Right atrium auricular region (tissue), 2 donors: ENCODE results near the gene NF1. TPM values are rescaled to one million over a fixed set of nuclear protein-coding genes. Genes with fewer than 3 reads are reported as not detected.
"Not testable (repeated sequence)": the region's sequence is repeated elsewhere in the genome, so short reads cannot be mapped to it uniquely, and the experiment has no call there.

ENCODE experiments used
- DNase-seq: peaks from one replicate; pipeline ENCODE4 v3.0.0-alpha.2; 2019; ENCODE audit warnings: low spot score
- H3K27ac ChIP-seq, 2 donors: fragments of 200-600 bp; sonication (generic); 1 replicate in 1 of 2; 2 replicates in 1 of 2; pipeline ENCODE4 v1.5.1; 2016 to 2019
- H3K27me3 ChIP-seq, 2 donors: fragments of 200-600 bp; sonication (generic); one replicate each; pipeline versions ENCODE4 v1.5.1 to v1.6.0; 2017 to 2019
- H3K36me3 ChIP-seq: fragments of 200-600 bp; sonication (generic); one replicate; pipeline ENCODE4 v1.5.1; 2016
- H3K4me1 ChIP-seq, 2 donors: fragments of 200-600 bp; sonication (generic); one replicate each; pipeline versions ENCODE4 v1.5.1 to v1.6.0; 2017 to 2019
- H3K4me3 ChIP-seq, 2 donors: fragments of 200-600 bp; sonication (generic); 1 replicate in 1 of 2; 2 replicates in 1 of 2; pipeline ENCODE4 v1.5.1; 2017 to 2019; ENCODE audit warnings: mild to moderate bottlenecking in 1 of 2, moderate library complexity in 1 of 2
- H3K9me3 ChIP-seq, 2 donors: fragments of 200-600 bp; sonication (generic); one replicate each; pipeline ENCODE4 v1.5.1; 2019
- CTCF ChIP-seq, 2 donors: fragments of 200-600 bp; sonication (generic); IDR thresholded peaks; one replicate each; pipeline ENCODE4 v1.5.1; 2019; ENCODE audit warnings: antibody characterized with exemption in 2 of 2
- total RNA-seq, 2 donors: library from RNA; depleted of rRNA; stranded (reverse); fragments of >200 nt; gene quantifications; one replicate each; pipeline ENCODE4 v1.1.0, GENCODE V29; 2016

NF1 gene
- total RNA-seq, 2 donors from 2014 or later = 47.5 to 51.4 TPM

- no peak for TF ChIP-seq CTCF (IDR thresholded peaks at IDR 0.05)
- no peak for DNase-seq
- no peak overlapping the region for H3K27ac ChIP-seq
- H3K36me3 ChIP-seq = peaks cover 23% of the 10 kb centered on the region
- H3K4me3 ChIP-seq = no peak overlapping the region
- H3K27me3 ChIP-seq = no peaks in the 10 kb centered on the region
- H3K4me1 ChIP-seq = no peaks in the 10 kb centered on the region
- H3K9me3 ChIP-seq = no peaks in the 10 kb centered on the region
These were observed 279.3 kb downstream of the NF1 start for GRCh38 chr17:31374094-31374447.

GRCh38 chr17:31374503-31374902 lies 279.7 kb downstream of the NF1 start:
- Histone ChIP-seq H3K27ac (no peak overlapping the region), H3K36me3 (peaks cover 23% of the 10 kb centered on the region), H3K27me3 (no peaks in the 10 kb centered on the region), H3K4me1 (no peaks in the 10 kb centered on the region), H3K4me3 (no peak overlapping the region), H3K9me3 (no peaks in the 10 kb centered on the region)
- DNase-seq = no peak
- no peak for TF ChIP-seq CTCF (IDR thresholded peaks at IDR 0.05)

DNA sequence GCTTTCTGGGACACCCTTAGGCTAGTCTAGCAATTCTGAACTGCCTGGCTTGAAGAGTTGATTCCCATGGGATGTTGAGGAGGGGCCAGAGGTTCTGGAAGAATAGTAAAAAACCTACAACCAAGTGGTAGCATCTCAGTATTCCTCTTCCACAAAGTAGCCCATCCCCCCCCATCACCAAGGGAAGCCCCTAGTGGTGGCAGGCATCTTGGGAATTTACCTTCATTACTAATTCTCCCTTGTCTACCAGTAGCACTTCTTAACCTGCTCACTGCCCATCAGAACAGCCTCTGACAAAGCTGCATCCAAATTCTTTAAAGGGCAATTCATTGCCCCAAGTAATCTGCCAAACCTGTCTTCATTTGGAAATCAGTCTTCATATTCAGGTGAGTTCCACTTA lies 283.9 kb downstream of the NF1 start:
- no peak overlapping the region for H3K4me3 ChIP-seq
- no peaks in the 10 kb centered on the region for H3K27me3 ChIP-seq
- H3K4me1 ChIP-seq = no peaks in the 10 kb centered on the region
- no peak for TF ChIP-seq CTCF (IDR thresholded peaks at IDR 0.05)
- H3K27ac ChIP-seq = no peak overlapping the region
- peaks cover 15% of the 10 kb centered on the region for H3K36me3 ChIP-seq
- no peak for DNase-seq
- H3K9me3 ChIP-seq = no peaks in the 10 kb centered on the region

DNA sequence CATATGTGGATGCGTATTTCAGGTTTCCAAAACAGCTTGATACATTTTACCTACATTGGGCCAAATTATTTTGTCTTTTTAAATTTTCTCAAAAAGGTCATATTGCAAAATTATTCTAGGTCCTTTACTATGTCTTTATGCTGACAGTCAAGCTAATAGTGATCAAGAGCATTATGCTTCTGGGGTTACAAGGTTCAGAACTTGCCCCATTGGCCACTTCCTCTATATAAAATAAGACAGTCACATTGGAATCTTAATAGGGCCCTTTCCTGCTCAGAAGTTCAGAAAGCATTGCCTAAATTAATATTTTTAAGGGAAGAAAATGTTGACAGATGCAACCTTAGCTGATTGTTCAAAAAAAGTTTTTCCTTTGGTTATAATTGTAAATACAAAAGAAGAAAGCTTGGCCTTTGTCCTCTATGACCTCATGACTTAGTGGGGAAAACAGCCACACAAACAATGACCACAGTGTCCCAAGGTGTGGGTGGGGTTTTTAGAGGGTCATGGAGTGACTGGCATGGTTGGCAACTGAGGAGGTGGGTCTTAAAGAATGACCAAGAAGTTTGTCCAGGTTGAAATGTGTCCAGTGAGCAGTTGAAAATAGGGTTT lies 284.9 kb downstream of the NF1 start:
- DNase-seq = no peak
- no peaks in the 10 kb centered on the region for H3K4me1 ChIP-seq
- H3K27me3 ChIP-seq = no peaks in the 10 kb centered on the region
- no peaks in the 10 kb centered on the region for H3K9me3 ChIP-seq
- H3K4me3 ChIP-seq = no peak overlapping the region
- no peak for TF ChIP-seq CTCF (IDR thresholded peaks at IDR 0.05)
- H3K36me3 ChIP-seq = peaks cover 7% of the 10 kb centered on the region
- no peak overlapping the region for H3K27ac ChIP-seq

GRCh38 chr17:31381165-31381668 lies 286.4 kb downstream of the NF1 start:
- H3K4me1 ChIP-seq = no peaks in the 10 kb centered on the region
- TF ChIP-seq CTCF (IDR thresholded peaks at IDR 0.05) = no peak
- H3K9me3 ChIP-seq = no peaks in the 10 kb centered on the region
- no peak overlapping the region for H3K27ac ChIP-seq
- H3K36me3 ChIP-seq = peaks cover 5% of the 10 kb centered on the region
- H3K27me3 ChIP-seq = no peaks in the 10 kb centered on the region
- H3K4me3 ChIP-seq = no peak overlapping the region
- DNase-seq = no peak

DNA sequence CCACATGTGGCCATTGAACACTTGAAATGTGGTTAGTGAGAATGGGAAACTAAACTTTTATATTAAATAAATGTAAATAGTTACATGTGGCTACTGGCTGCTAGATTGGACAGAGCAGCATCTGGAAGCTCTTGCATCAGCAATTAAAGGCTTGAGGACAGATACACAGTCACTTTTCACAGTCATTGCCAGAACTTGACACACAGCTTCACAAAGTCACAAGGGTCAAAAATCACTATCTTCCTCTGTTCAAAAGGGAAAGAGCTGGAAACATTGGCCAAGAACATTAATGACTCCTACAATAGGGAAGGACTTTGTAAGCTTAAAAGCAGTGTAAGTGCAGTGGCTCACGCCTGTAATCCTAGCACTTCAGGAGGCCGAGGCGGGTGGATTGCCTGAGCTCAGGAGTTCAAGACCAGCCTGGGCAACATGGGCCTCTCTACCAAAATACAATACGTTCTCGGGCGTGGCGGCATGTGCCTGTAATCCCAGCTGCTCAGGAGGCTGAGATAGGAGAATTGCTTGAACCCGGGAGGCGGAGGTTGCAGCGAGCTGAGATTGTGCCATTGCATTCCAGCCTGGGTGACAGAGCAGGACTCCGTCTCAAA lies 288.0 kb downstream of the NF1 start:
- not testable (repeated sequence) for H3K27ac ChIP-seq, H3K27me3 ChIP-seq, H3K36me3 ChIP-seq, H3K4me3 ChIP-seq, H3K9me3 ChIP-seq, H3K4me1 ChIP-seq
- DNase-seq = peak; percentile 57

DNA sequence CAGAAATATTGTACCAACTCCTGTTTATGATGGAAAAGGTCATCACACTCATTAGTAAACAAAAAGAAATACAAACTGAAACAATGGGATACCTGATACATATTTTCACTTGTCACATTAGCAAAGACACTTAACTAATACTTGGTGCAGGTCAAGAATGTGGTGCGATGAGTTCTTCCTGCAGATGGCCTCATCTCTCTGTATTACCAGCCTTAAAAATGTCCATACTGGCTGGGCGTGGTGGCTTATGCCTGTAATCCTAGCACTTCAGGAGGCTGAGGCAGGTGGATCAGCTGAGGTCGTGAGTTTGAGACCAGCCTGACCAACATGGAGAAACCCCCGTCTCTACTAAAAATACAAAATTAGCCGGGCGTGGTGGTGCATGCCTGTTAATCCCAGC lies 288.7 kb downstream of the NF1 start:
- DNase-seq, H3K9me3 ChIP-seq, H3K27ac ChIP-seq, H3K36me3 ChIP-seq, H3K4me3 ChIP-seq, H3K4me1 ChIP-seq, H3K27me3 ChIP-seq: not testable (repeated sequence)
